Measurements from ENCODE around the gene DNAJC4.

- TF ChIP-seq CTCF (IDR thresholded peaks at IDR 0.05) = no peak
- no peak for TF ChIP-seq EZH2 (IDR thresholded peaks at IDR 0.05)
- no peak for TF ChIP-seq EZH2phosphoT487 (IDR thresholded peaks at IDR 0.05)
Measured at GRCh38 chr11:64258356-64258755, 28.0 kb downstream of the DNAJC4 start.
